Mesenchymal stem cell (in vitro differentiated cells and primary cell): ENCODE measurements around the gene BAG5.

ENCODE experiments used
- DNase-seq: peaks from one replicate; pipeline ENCODE4 v3.0.0-alpha.2; 2013
- H2AFZ ChIP-seq: one replicate; pipeline ENCODE4 v1.6.1; 2013; ENCODE audit warnings: low read depth, mild to moderate bottlenecking, control low read depth, inconsistent platforms, low read length, moderate library complexity
- H2AK5ac ChIP-seq: 2 replicates; pipeline ENCODE4 v1.6.1; 2013; ENCODE audit warnings: low read length, moderate library complexity, mild to moderate bottlenecking, inconsistent platforms; ENCODE audit not compliant: severe bottlenecking
- H2BK120ac ChIP-seq: one replicate; pipeline ENCODE4 v1.6.1; 2013; ENCODE audit warnings: low read depth, mild to moderate bottlenecking, inconsistent platforms, low read length, moderate library complexity
- H2BK12ac ChIP-seq, 2 experiments: one replicate each; pipeline ENCODE4 v1.6.1; 2013; ENCODE audit warnings: inconsistent platforms in 2 of 2, low read length in 2 of 2, mild to moderate bottlenecking in 2 of 2, moderate library complexity in 2 of 2, control low read depth in 1 of 2
- H2BK15ac ChIP-seq: one replicate; pipeline ENCODE4 v1.6.1; 2013; ENCODE audit warnings: mild to moderate bottlenecking, low read depth, inconsistent platforms; ENCODE audit not compliant: poor library complexity, severe bottlenecking
- H2BK5ac ChIP-seq: 2 replicates; pipeline ENCODE4 v1.6.1; 2013; ENCODE audit warnings: low read depth, mild to moderate bottlenecking, low read length, control low read depth, inconsistent platforms; ENCODE audit not compliant: poor library complexity, severe bottlenecking
- H3K14ac ChIP-seq, 2 experiments: one replicate each; pipeline ENCODE4 v1.6.1; 2013; ENCODE audit warnings: inconsistent platforms in 2 of 2, low read length in 2 of 2, control low read depth in 1 of 2, mild to moderate bottlenecking in 1 of 2, moderate library complexity in 1 of 2
- H3K18ac ChIP-seq, 2 experiments: one replicate each; pipeline ENCODE4 v1.6.1; 2013; ENCODE audit warnings: inconsistent platforms in 2 of 2, low read length in 2 of 2, control low read depth in 1 of 2, low read depth in 1 of 2, mild to moderate bottlenecking in 1 of 2
- H3K23ac ChIP-seq, 2 experiments: one replicate each; pipeline ENCODE4 v1.6.1; 2013; ENCODE audit warnings: inconsistent platforms in 2 of 2, low read length in 2 of 2, mild to moderate bottlenecking in 2 of 2, moderate library complexity in 2 of 2, control low read depth in 1 of 2
- H3K27ac ChIP-seq: 2 replicates; pipeline ENCODE4 v1.5.1; 2013; ENCODE audit warnings: mild to moderate bottlenecking, moderate library complexity, low read length, control low read depth, inconsistent platforms; ENCODE audit not compliant: poor library complexity, severe bottlenecking
- H3K27me3 ChIP-seq, 2 experiments: 2 replicates each; pipeline versions ENCODE4 v1.6.1 to v1.7.0; 2013; ENCODE audit warnings: low read length in 2 of 2, mild to moderate bottlenecking in 2 of 2, moderate library complexity in 2 of 2, control low read depth in 1 of 2, inconsistent platforms in 1 of 2; ENCODE audit not compliant: control insufficient read depth in 1 of 2, insufficient read depth in 1 of 2
- H3K36me3 ChIP-seq, 2 experiments: 2 replicates each; pipeline versions ENCODE4 v1.6.1 to v1.7.0; 2013; ENCODE audit warnings: low read length in 2 of 2, control low read depth in 1 of 2, inconsistent platforms in 1 of 2, low read depth in 1 of 2, mild to moderate bottlenecking in 1 of 2; ENCODE audit not compliant: insufficient read depth in 2 of 2, control insufficient read depth in 1 of 2
- H3K4ac ChIP-seq, 2 experiments: one replicate each; pipeline ENCODE4 v1.6.1; 2013; ENCODE audit warnings: inconsistent platforms in 2 of 2, low read length in 2 of 2, mild to moderate bottlenecking in 2 of 2, moderate library complexity in 2 of 2, control low read depth in 1 of 2, low read depth in 1 of 2
- H3K4me1 ChIP-seq: 2 replicates; pipeline ENCODE4 v1.6.1; 2013; ENCODE audit warnings: low read depth, low read length, control low read depth; ENCODE audit not compliant: control insufficient read depth, insufficient read depth
- H3K4me2 ChIP-seq: 2 replicates; pipeline ENCODE4 v1.6.1; 2013; ENCODE audit warnings: low read length, mild to moderate bottlenecking, inconsistent platforms; ENCODE audit not compliant: poor library complexity, severe bottlenecking
- H3K4me3 ChIP-seq, 2 experiments: 2 replicates each; pipeline versions ENCODE4 v1.5.1 to v1.7.0; 2013; ENCODE audit warnings: low read length in 2 of 2, mild to moderate bottlenecking in 2 of 2, control low read depth in 1 of 2, low read depth in 1 of 2; ENCODE audit not compliant: insufficient read depth in 1 of 2
- H3K79me1 ChIP-seq: replicated peaks from 2 replicates; pipeline ENCODE4 v1.6.1; 2013; ENCODE audit warnings: mild to moderate bottlenecking, control low read depth, low read length, inconsistent platforms; ENCODE audit not compliant: poor library complexity, severe bottlenecking
- H3K9ac ChIP-seq: 2 replicates; pipeline ENCODE4 v1.7.0; 2013; ENCODE audit warnings: mild to moderate bottlenecking, low read length, moderate library complexity
- H3K9me3 ChIP-seq: 2 replicates; pipeline ENCODE4 v1.7.0; 2013; ENCODE audit warnings: mild to moderate bottlenecking, low read length; ENCODE audit not compliant: control insufficient read depth
- H4K8ac ChIP-seq: one replicate; pipeline ENCODE4 v1.6.1; 2013; ENCODE audit warnings: inconsistent platforms, mild to moderate bottlenecking, low read length, moderate library complexity
- H4K91ac ChIP-seq: one replicate; pipeline ENCODE4 v1.6.1; 2013; ENCODE audit warnings: mild to moderate bottlenecking, low read length, inconsistent platforms
- WGBS: methylation state at CpG from one replicate; pipeline ENCODE4 v1.1.7; 2013; ENCODE audit warnings: mixed read lengths; 5-methylcytosine and 5-hydroxymethylcytosine counted together

BAG5 gene

GRCh38 chr14:103555559-103556337 lies 6.7 kb downstream of the BAG5 start:
- H3K4ac ChIP-seq = no peak overlapping the region
- no peak overlapping the region for H3K14ac ChIP-seq
- H3K36me3 ChIP-seq = peaks cover 14 to 31% of the 10 kb centered on the region in 2 experiments
- no peak overlapping the region for H4K8ac ChIP-seq
- H3K23ac ChIP-seq = no peak overlapping the region
- H2BK5ac ChIP-seq = no peak overlapping the region
- H3K18ac ChIP-seq = no peak overlapping the region
- peaks cover 20% of the 10 kb centered on the region for H3K79me1 ChIP-seq
- no peak overlapping the region for H2AFZ ChIP-seq
- H3K9me3 ChIP-seq = no peaks in the 10 kb centered on the region
- 94% methylated on average over 14 of the region's 15 CpGs for WGBS
- DNase-seq = no peak
- H2BK12ac ChIP-seq = no peak overlapping the region
- H3K4me2 ChIP-seq = no peak overlapping the region
- H4K91ac ChIP-seq = no peak overlapping the region
- no peak overlapping the region for H3K4me3 ChIP-seq
- no peak overlapping the region for H2BK15ac ChIP-seq
- H2BK120ac ChIP-seq = no peak overlapping the region
- no peak overlapping the region for H3K9ac ChIP-seq
- no peaks in the 10 kb centered on the region for H3K27me3 ChIP-seq
- peak overlapping the region; percentile 34 for H2AK5ac ChIP-seq
- H3K4me1 ChIP-seq = peaks cover 40% of the 10 kb centered on the region
- no peak overlapping the region for H3K27ac ChIP-seq

- Histone ChIP-seq H3K4me3 (no peak overlapping the region), H2BK15ac (no peak overlapping the region), H3K9me3 (no peaks in the 10 kb centered on the region), H3K4me2 (peak overlapping the region; percentile 17), H2AFZ (no peak overlapping the region), H3K79me1 (peaks cover 32% of the 10 kb centered on the region), H3K4ac (no peak overlapping the region), H3K27ac (peak overlapping the region; percentile 89), H3K9ac (peak overlapping the region; percentile 75), H2BK120ac (no peak overlapping the region), H3K4me1 (peaks cover 50% of the 10 kb centered on the region), H4K8ac (no peak overlapping the region), H2BK12ac (no peak overlapping the region), H3K36me3 (peaks cover 7 to 13% of the 10 kb centered on the region in 2 experiments), H3K23ac (no peak overlapping the region), H3K14ac (no peak overlapping the region), H3K18ac (no peak overlapping the region), H2BK5ac (no peak overlapping the region), H4K91ac (peak overlapping the region; percentile 62), H2AK5ac (peak overlapping the region; percentile 59), H3K27me3 (no peaks in the 10 kb centered on the region)
- 97% methylated on average over 11 of the region's 11 CpGs for WGBS
- no peak for DNase-seq
Observed at GRCh38 chr14:103552846-103553210, 9.6 kb downstream of the BAG5 start.

GRCh38 chr14:103552011-103552845 lies 10.2 kb downstream of the BAG5 start:
- Histone ChIP-seq H3K14ac (no peak overlapping the region), H3K23ac (no peak overlapping the region), H3K9me3 (no peaks in the 10 kb centered on the region), H4K91ac (peak overlapping the region; percentile 63), H3K9ac (peak overlapping the region; percentile 75), H3K27me3 (no peaks in the 10 kb centered on the region), H4K8ac (no peak overlapping the region), H2AFZ (no peak overlapping the region), H3K4me1 (peaks cover 46% of the 10 kb centered on the region), H3K4ac (no peak overlapping the region), H3K4me2 (peak overlapping the region; percentile 17), H3K36me3 (peaks cover 5 to 13% of the 10 kb centered on the region in 2 experiments), H3K4me3 (peak overlapping the region in 1 of 2 experiments; percentile 57), H3K79me1 (peaks cover 32% of the 10 kb centered on the region), H2BK15ac (no peak overlapping the region), H2BK120ac (no peak overlapping the region), H2AK5ac (peak overlapping the region; percentile 95), H3K27ac (peak overlapping the region; percentile 89), H2BK12ac (no peak overlapping the region), H2BK5ac (peak overlapping the region; percentile 68), H3K18ac (no peak overlapping the region)
- DNase-seq = no peak
- 84% methylated on average over 15 of the region's 18 CpGs for WGBS

GRCh38 chr14:103551338-103551762 lies 11.1 kb downstream of the BAG5 start:
- Histone ChIP-seq H3K4me3 (peak overlapping the region in 1 of 2 experiments; percentile 57), H3K27ac (peak overlapping the region; percentile 89), H3K23ac (no peak overlapping the region), H3K27me3 (no peaks in the 10 kb centered on the region), H3K4me1 (peaks cover 48% of the 10 kb centered on the region), H3K4ac (no peak overlapping the region), H3K14ac (no peak overlapping the region), H3K4me2 (no peak overlapping the region), H2BK120ac (no peak overlapping the region), H3K18ac (no peak overlapping the region), H4K91ac (no peak overlapping the region), H3K9ac (peak overlapping the region; percentile 75), H3K79me1 (peaks cover 32% of the 10 kb centered on the region), H2BK15ac (no peak overlapping the region), H2BK5ac (peak overlapping the region; percentile 68), H2BK12ac (no peak overlapping the region), H3K36me3 (peaks cover 0 to 13% of the 10 kb centered on the region in 2 experiments), H2AK5ac (peak overlapping the region; percentile 95), H2AFZ (no peak overlapping the region), H3K9me3 (no peaks in the 10 kb centered on the region), H4K8ac (no peak overlapping the region)
- WGBS = 85% methylated on average over 17 of the region's 17 CpGs
- DNase-seq = no peak
